Glomerular visceral epithelial cell (primary cell): Measurements from ENCODE around the gene LSP1.
"Not testable (repeated sequence)": the region's sequence is repeated elsewhere in the genome, so short reads cannot be mapped to it uniquely, and the experiment has no call there.

ENCODE experiments used
- DNase-seq: peaks from one replicate; pipeline ENCODE4 v3.0.0-alpha.2; 2016; ENCODE audit errors: extremely low spot score

The LSP1 gene

GRCh38 chr11:1928891-1929541, 76.1 kb downstream of the LSP1 start:
- DNase-seq, result no peak

- DNase-seq, result no peak
Measured at GRCh38 chr11:1929621-1930461, 77.0 kb downstream of the LSP1 start.

GRCh38 chr11:1930462-1930830, 77.6 kb downstream of the LSP1 start:
- DNase-seq, result no peak

- DNase-seq, result no peak
Measured at GRCh38 chr11:1931341-1932104, 78.6 kb downstream of the LSP1 start.

- no peak for DNase-seq
Measured at GRCh38 chr11:1932105-1932480, 79.2 kb downstream of the LSP1 start.

- DNase-seq, result no peak
Measured at GRCh38 chr11:1932681-1933080, 79.8 kb downstream of the LSP1 start.

GRCh38 chr11:1933416-1934334, 80.8 kb downstream of the LSP1 start:
- no peak for DNase-seq

- DNase-seq, result no peak
Measured at GRCh38 chr11:1934335-1935155, 81.7 kb downstream of the LSP1 start.

GRCh38 chr11:1935156-1936071, 82.5 kb downstream of the LSP1 start:
- no peak for DNase-seq

GRCh38 chr11:1936072-1936780, 83.3 kb downstream of the LSP1 start:
- no peak for DNase-seq

GRCh38 chr11:1936781-1937615, 84.1 kb downstream of the LSP1 start:
- no peak for DNase-seq

- no peak for DNase-seq
Measured at GRCh38 chr11:1937616-1938342, 84.9 kb downstream of the LSP1 start.

GRCh38 chr11:1938343-1939005, 85.6 kb downstream of the LSP1 start:
- DNase-seq, result no peak

GRCh38 chr11:1939006-1939625, 86.2 kb downstream of the LSP1 start:
- DNase-seq, result no peak

- DNase-seq, result not testable (repeated sequence)
Measured at GRCh38 chr11:1939788-1940187, 86.9 kb downstream of the LSP1 start.
